HepG2 (cell line): ENCODE results near the gene KCNIP4. TPM values are rescaled to one million over a fixed set of nuclear protein-coding genes. Genes with fewer than 3 reads are reported as not detected.

ENCODE experiments used
- ATAC-seq: fragments of 200-7000 bp; cut with Tn5 transposase; 3 replicates; pipeline ENCODE4 v1.9.1; 2020; ENCODE audit warnings: mild to moderate bottlenecking, moderate library complexity
- BruUV-seq: library from RNA; stranded (reverse); fragments of 400-500 nt; replicated peaks from 2 replicates; lab custom pipeline; 2021; lab: Mats Ljungman, UMichigan
- CTCF ChIA-PET: fragments of 300-600 bp; formaldehyde crosslinking; extraction: SDS; loops from one replicate; lab custom pipeline; 2021; ENCODE audit warnings: low total read pairs, inconsistent platforms, low intra/inter-chr PET ratio; lab: Yijun Ruan, JAX
- POLR2A ChIA-PET: fragments of 350-600 bp; sonication (Branson Sonifier 250); formaldehyde crosslinking; loops from one replicate; lab custom pipeline; 2020; ENCODE audit warnings: antibody characterized with exemption, inconsistent platforms; lab: Yijun Ruan, JAX
- DNase-seq: peaks from one replicate; pipeline ENCODE4 v3.0.0-alpha.2; 2015; ENCODE audit warnings: low spot score
- FAIRE-seq: peaks from 3 replicates; lab custom pipeline; 2011; peaks lifted over from hg19 to GRCh38; lab: Jason Lieb, UNC
- H2AFZ ChIP-seq: one replicate; pipeline ENCODE4 v1.6.1; 2011; ENCODE audit warnings: low read length, inconsistent platforms
- H3K27ac ChIP-seq: fragments of 300-600 bp; 3 replicates; pipeline ENCODE4 v1.8.0; 2011; ENCODE audit warnings: mixed run types, mild to moderate bottlenecking, mixed read lengths, low read length, inconsistent platforms; ENCODE audit not compliant: insufficient read depth; ENCODE audit errors: extremely low read length
- H3K27me3 ChIP-seq, 2 experiments: fragments of 200-600 bp in 1 of 2; 2 replicates in 1 of 2; 3 replicates in 1 of 2; pipeline versions ENCODE4 v1.6.0 to v1.8.0; 2011; ENCODE audit warnings: low read length in 2 of 2, mild to moderate bottlenecking in 2 of 2, moderate library complexity in 2 of 2, inconsistent platforms in 1 of 2; ENCODE audit not compliant: insufficient read depth in 2 of 2, control insufficient read depth in 1 of 2
- H3K36me3 ChIP-seq, 2 experiments: fragments of 200-600 bp in 1 of 2; replicated peaks in 1 of 2; 2 replicates in 1 of 2; 3 replicates in 1 of 2; pipeline versions ENCODE4 v1.5.1 to v1.8.0; 2011; ENCODE audit warnings: low read length in 2 of 2, inconsistent platforms in 1 of 2; ENCODE audit not compliant: insufficient read depth in 2 of 2, control insufficient read depth in 1 of 2
- H3K4me1 ChIP-seq: 2 replicates; pipeline ENCODE4 v1.5.1; 2012; ENCODE audit warnings: low read length, inconsistent platforms; ENCODE audit not compliant: insufficient read depth
- H3K4me2 ChIP-seq: 2 replicates; pipeline ENCODE4 v1.6.0; 2011; ENCODE audit warnings: low read depth, low read length, inconsistent platforms
- H3K4me3 ChIP-seq, 3 experiments: fragments of 200-600 bp in 1 of 3; sonication (generic), shearing (Covaris generic) in 1 of 3; replicated peaks in 1 of 3; 2 replicates each; pipeline ENCODE4 v1.5.1; 2011 to 2016; ENCODE audit warnings: low read length in 3 of 3, inconsistent platforms in 2 of 3, low read depth in 2 of 3, mild to moderate bottlenecking in 2 of 3, control low read depth in 1 of 3, mixed read lengths in 1 of 3; ENCODE audit not compliant: insufficient read depth in 1 of 3
- H3K79me2 ChIP-seq: one replicate; pipeline ENCODE4 v1.6.1; 2011; ENCODE audit warnings: low read length, inconsistent platforms; ENCODE audit not compliant: insufficient read depth
- H3K9ac ChIP-seq: 2 replicates; pipeline ENCODE4 v1.6.0; 2011; ENCODE audit warnings: mild to moderate bottlenecking, low read depth, low read length, inconsistent platforms; ENCODE audit not compliant: insufficient read depth
- H3K9me3 ChIP-seq: 2 replicates; pipeline ENCODE4 v1.5.1; 2012; ENCODE audit warnings: mild to moderate bottlenecking, low read length
- H4K20me1 ChIP-seq: 2 replicates; pipeline ENCODE4 v1.6.0; 2011; ENCODE audit warnings: inconsistent platforms, mild to moderate bottlenecking, low read length, moderate library complexity; ENCODE audit not compliant: insufficient read depth
- PHF5A ChIP-seq: IDR thresholded peaks from one replicate; pipeline ENCODE4 v1.6.1; 2018; ENCODE audit warnings: low read depth, missing genetic modification reagents; ENCODE audit not compliant: unreplicated experiment
- RBM39 ChIP-seq: fragments of 200-400 bp; formaldehyde crosslinking; IDR thresholded peaks from one replicate; pipeline ENCODE4 v1.6.1; 2018; ENCODE audit warnings: antibody characterized with exemption, mild to moderate bottlenecking, low read depth, low read length; ENCODE audit not compliant: poor library complexity, severe bottlenecking
- TAF15 ChIP-seq: fragments of 200-400 bp; formaldehyde crosslinking; IDR thresholded peaks from one replicate; pipeline ENCODE4 v1.6.1; 2018; ENCODE audit warnings: mild to moderate bottlenecking, low read depth, low read length; ENCODE audit not compliant: poor library complexity, severe bottlenecking
- ZNF205 ChIP-seq: IDR thresholded peaks from 2 replicates; pipeline ENCODE4 v1.6.1; 2018; ENCODE audit warnings: missing biosample characterization, missing genetic modification reagents
- ZNF367 ChIP-seq: sonication (generic); formaldehyde crosslinking; IDR thresholded peaks from 2 replicates; pipeline ENCODE4 v1.4.0; 2020; ENCODE audit warnings: missing genetic modification reagents, borderline replicate concordance
- ZNF446 ChIP-seq: sonication (generic); formaldehyde crosslinking; IDR thresholded peaks from 2 replicates; pipeline ENCODE4 v1.5.0; 2020; ENCODE audit warnings: mild to moderate bottlenecking, missing genetic modification reagents
- ZNF556 ChIP-seq: sonication (generic); formaldehyde crosslinking; IDR thresholded peaks from 2 replicates; pipeline ENCODE4 v1.4.0; 2020; ENCODE audit warnings: mild to moderate bottlenecking, missing genetic modification reagents, borderline replicate concordance
- ZNF562 ChIP-seq: sonication (generic); formaldehyde crosslinking; IDR thresholded peaks from 2 replicates; pipeline ENCODE4 v1.8.0; 2022; ENCODE audit warnings: missing genetic modification reagents, borderline replicate concordance
- ZNF616 ChIP-seq: sonication (generic); formaldehyde crosslinking; IDR thresholded peaks from 2 replicates; pipeline ENCODE4 v1.5.0; 2020; ENCODE audit warnings: low read depth, mild to moderate bottlenecking, missing genetic modification reagents
- WGBS: methylation state at CpG from one replicate; pipeline ENCODE4 v1.1.6; 2017; ENCODE audit warnings: low lambda C conversion rate; 5-methylcytosine and 5-hydroxymethylcytosine counted together
- in situ Hi-C: cut with HindIII; loops from 2 replicates; pipeline ENCODE4 v1.10.0; 2017; ENCODE audit warnings: low pct_unique_long_range_greater_than_20kb; ENCODE audit not compliant: extremely low pct_ligation_motif_present
- intact Hi-C: fragments of 100-400 bp; cut with micrococcal nuclease; formaldehyde crosslinking; loops from one replicate; pipeline ENCODE4 v1.10.0; 2022; ENCODE audit not compliant: unreplicated experiment
- polyA plus RNA-seq, 8 experiments: library from polyadenylated mRNA; depleted of rRNA in 3 of 8; stranded (reverse) in 7 of 8; unstranded in 1 of 8; fragments of >200 nt; fragmentation: Illumina TruSeq in 4 of 8; extraction: Trizol in 4 of 8; gene quantifications; 2 replicates each; pipeline versions ENCODE4 v1.2.1 to v1.2.3, GENCODE V29; 2011 to 2016; ENCODE audit warnings: low read depth in 4 of 8, missing spikeins in 1 of 8, mixed read lengths in 1 of 8; ENCODE audit not compliant: insufficient read depth in 1 of 8
- total RNA-seq, 5 experiments: library from RNA; depleted of rRNA; stranded (reverse); fragments of >200 nt; fragmentation: Illumina TruSeq; extraction: Trizol; gene quantifications; 2 replicates each; pipeline ENCODE4 v1.2.3, GENCODE V29; 2016; ENCODE audit warnings: low read depth in 1 of 5
- TF ChIP-seq, protein P1 (sequence below): sonication (generic); formaldehyde crosslinking; IDR thresholded peaks from 2 replicates; pipeline ENCODE4 v1.5.0; 2020; ENCODE audit warnings: missing genetic modification reagents
- TF ChIP-seq, protein P2 (sequence below): sonication (generic); formaldehyde crosslinking; IDR thresholded peaks from 2 replicates; pipeline ENCODE4 v1.5.1; 2020; ENCODE audit warnings: missing genetic modification reagents, mild to moderate bottlenecking, borderline replicate concordance

Gene KCNIP4
- total and polyA plus RNA-seq, 2 of the 13 experiments (the other 11 are each of a cell fraction or from before 2014, with no cell fraction given): 0.09 TPM; not detected in 1

DNA sequence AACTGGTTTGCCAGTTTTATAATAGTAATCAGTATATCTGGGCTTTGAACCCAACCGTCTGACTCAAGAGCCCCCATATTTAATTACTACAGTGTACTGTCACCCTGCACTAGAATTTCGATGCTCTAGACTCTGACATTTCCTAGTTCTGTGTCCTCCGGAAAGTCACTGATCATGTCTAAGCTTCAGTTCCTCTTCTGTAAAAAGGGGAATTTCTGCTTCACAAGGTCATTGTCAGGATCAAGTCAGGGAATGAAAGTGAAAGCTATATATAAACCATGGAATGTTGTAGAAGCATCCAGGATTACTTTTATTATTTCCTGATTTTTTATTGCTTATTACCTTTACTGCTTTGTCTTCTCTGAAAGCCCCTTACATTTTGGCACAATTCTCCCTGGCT, 4.0 kb upstream of the KCNIP4 start:
- no peak for DNase-seq
- Histone ChIP-seq H3K36me3 (no peaks in the 10 kb centered on the region), H3K27ac (no peak overlapping the region), H3K27me3 (peaks cover 3 to 19% of the 10 kb centered on the region in 2 experiments; a peak in 3 of 5 replicates), H3K9ac (no peak overlapping the region), H3K4me2 (no peak overlapping the region), H2AFZ (no peak overlapping the region), H3K9me3 (no peaks in the 10 kb centered on the region), H3K4me1 (no peaks in the 10 kb centered on the region), H3K79me2 (no peaks in the 10 kb centered on the region), H3K4me3 (no peak overlapping the region), H4K20me1 (no peaks in the 10 kb centered on the region)
- ATAC-seq: no peak
- POLR2A ChIA-PET: no interaction called here
- intact Hi-C loops: no loop called here
- BruUV-seq: no TSS peak
- TF ChIP-seq PHF5A (CRISPR knock-in tag) (no peak), ZNF446 (no peak), ZNF556 (no peak), ZNF367 (CRISPR knock-in tag) (no peak), ZNF205 (CRISPR knock-in tag) (no peak), RBM39 (no peak), ZNF562 (no peak), ZNF616 (CRISPR knock-in tag) (no peak), TAF15 (no peak)
- TF ChIP-seq, protein P1, sequence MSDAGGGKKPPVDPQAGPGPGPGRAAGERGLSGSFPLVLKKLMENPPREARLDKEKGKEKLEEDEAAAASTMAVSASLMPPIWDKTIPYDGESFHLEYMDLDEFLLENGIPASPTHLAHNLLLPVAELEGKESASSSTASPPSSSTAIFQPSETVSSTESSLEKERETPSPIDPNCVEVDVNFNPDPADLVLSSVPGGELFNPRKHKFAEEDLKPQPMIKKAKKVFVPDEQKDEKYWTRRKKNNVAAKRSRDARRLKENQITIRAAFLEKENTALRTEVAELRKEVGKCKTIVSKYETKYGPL: no peak
- TF ChIP-seq, protein P2, sequence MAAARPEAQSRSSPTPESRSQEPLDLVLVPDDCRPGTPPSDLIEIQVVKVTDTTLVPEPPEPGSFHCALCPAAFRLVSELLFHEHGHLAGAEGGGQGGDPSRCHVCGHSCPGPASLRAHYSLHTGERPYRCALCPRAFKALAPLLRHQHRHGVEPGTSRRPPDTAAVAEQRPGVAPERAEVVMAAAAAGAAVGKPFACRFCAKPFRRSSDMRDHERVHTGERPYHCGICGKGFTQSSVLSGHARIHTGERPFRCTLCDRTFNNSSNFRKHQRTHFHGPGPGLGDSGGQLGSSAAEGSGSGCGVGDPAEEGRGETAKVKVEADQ (CRISPR knock-in tag): no peak
- WGBS: 11% methylated on average over 3 of the region's 3 CpGs
- CTCF ChIA-PET: no interaction called here
- FAIRE-seq: no peak
- in situ Hi-C loops: no loop called here
